Uterus (tissue), 2 donors: ENCODE measurements around the gene CTSF.

ENCODE experiments used
- CTCF ChIP-seq, 4 experiments: fragments of 200-600 bp in 2 of 4; fragments of 450-650 bp in 2 of 4; sonication (generic) in 2 of 4; IDR thresholded peaks; one replicate each; pipeline ENCODE4 v1.5.1; 2016 to 2019; ENCODE audit warnings: antibody characterized with exemption in 4 of 4, mild to moderate bottlenecking in 2 of 4, moderate library complexity in 1 of 4
- POLR2A ChIP-seq, 2 donors: fragments of 450-650 bp; IDR thresholded peaks; one replicate each; pipeline ENCODE4 v1.6.1; 2016; ENCODE audit warnings: antibody characterized with exemption in 2 of 2, mild to moderate bottlenecking in 1 of 2, moderate library complexity in 1 of 2

- TF ChIP-seq POLR2A (IDR thresholded peaks at IDR 0.05) (no peak), CTCF (IDR thresholded peaks at IDR 0.05) (no peak)
These were observed 20.4 kb downstream of the CTSF start for GRCh38 chr11:66548041-66548440.
